Keratinocyte (primary cell): Measurements from ENCODE around the gene PRKCA. TPM values are rescaled to one million over a fixed set of nuclear protein-coding genes. Genes with fewer than 3 reads are reported as not detected.

Experiments used
- DNase-seq: peaks from one replicate; pipeline ENCODE4 v3.0.0-alpha.2; 2011; ENCODE audit warnings: low read depth, missing footprints, low spot score
- FAIRE-seq: peaks from 2 replicates; lab custom pipeline; 2011; peaks lifted over from hg19 to GRCh38; lab: Jason Lieb, UNC
- H2AFZ ChIP-seq: 2 replicates; pipeline ENCODE4 v1.6.0; 2012; ENCODE audit warnings: low read length, control low read depth, inconsistent platforms; ENCODE audit not compliant: control insufficient read depth
- H3K27ac ChIP-seq: 2 replicates; pipeline ENCODE4 v1.5.1; 2011; ENCODE audit warnings: low read length; ENCODE audit not compliant: control insufficient read depth, insufficient read depth
- H3K27me3 ChIP-seq: 3 replicates; pipeline ENCODE4 v1.6.0; 2011; ENCODE audit warnings: low read length; ENCODE audit not compliant: control insufficient read depth, insufficient read depth; ENCODE audit errors: extremely low read depth
- H3K36me3 ChIP-seq, 2 experiments: 2 replicates in 1 of 2; 3 replicates in 1 of 2; pipeline ENCODE4 v1.5.1; 2011; ENCODE audit warnings: low read length in 2 of 2, mild to moderate bottlenecking in 1 of 2; ENCODE audit not compliant: control insufficient read depth in 2 of 2, insufficient read depth in 2 of 2; ENCODE audit errors: extremely low read depth in 1 of 2
- H3K4me1 ChIP-seq: 3 replicates; pipeline ENCODE4 v1.5.1; 2011; ENCODE audit warnings: low read length; ENCODE audit not compliant: control insufficient read depth, insufficient read depth; ENCODE audit errors: extremely low read depth
- H3K4me2 ChIP-seq: 3 replicates; pipeline ENCODE4 v1.6.0; 2011; ENCODE audit warnings: low read depth, low read length; ENCODE audit not compliant: control insufficient read depth, insufficient read depth; ENCODE audit errors: extremely low read depth
- H3K4me3 ChIP-seq, 3 experiments: fragments of 200-600 bp in 1 of 3; sonication (generic) in 1 of 3; 2 replicates in 2 of 3; 3 replicates in 1 of 3; pipeline ENCODE4 v1.5.1; 2011 to 2016; ENCODE audit warnings: low read length in 3 of 3, mild to moderate bottlenecking in 3 of 3, control low read depth in 2 of 3, inconsistent platforms in 1 of 3, low read depth in 1 of 3, mixed read lengths in 1 of 3, mixed run types in 1 of 3, moderate library complexity in 1 of 3; ENCODE audit not compliant: control insufficient read depth in 2 of 3, insufficient read depth in 2 of 3; ENCODE audit errors: extremely low read depth in 1 of 3
- H3K79me2 ChIP-seq: 2 replicates; pipeline ENCODE4 v1.6.0; 2012; ENCODE audit warnings: low read length; ENCODE audit not compliant: control insufficient read depth, insufficient read depth
- H3K9ac ChIP-seq: 3 replicates; pipeline ENCODE4 v1.6.0; 2011; ENCODE audit warnings: low read length; ENCODE audit not compliant: control insufficient read depth, insufficient read depth; ENCODE audit errors: extremely low read depth
- H3K9me1 ChIP-seq: 3 replicates; pipeline ENCODE4 v1.6.0; 2011; ENCODE audit warnings: low read length; ENCODE audit not compliant: control insufficient read depth, insufficient read depth; ENCODE audit errors: extremely low read depth
- H3K9me3 ChIP-seq: 2 replicates; pipeline ENCODE4 v1.5.1; 2012; ENCODE audit warnings: low read depth, low read length; ENCODE audit not compliant: control insufficient read depth
- H4K20me1 ChIP-seq: 3 replicates; pipeline ENCODE4 v1.6.0; 2011; ENCODE audit warnings: low read length; ENCODE audit not compliant: control insufficient read depth, insufficient read depth; ENCODE audit errors: extremely low read depth
- CTCF ChIP-seq, 3 experiments: IDR thresholded peaks in 1 of 3; conservative IDR thresholded peaks in 1 of 3; optimal IDR thresholded peaks in 1 of 3; 2 replicates in 2 of 3; 3 replicates in 1 of 3; pipeline versions ENCODE3 to v1.5.1; 2011; ENCODE audit warnings: low read length in 3 of 3, mild to moderate bottlenecking in 3 of 3, moderate library complexity in 2 of 3, control low read depth in 1 of 3, inconsistent platforms in 1 of 3; ENCODE audit not compliant: insufficient read depth in 2 of 3; ENCODE audit errors: extremely low read depth in 1 of 3
- EZH2 ChIP-seq: IDR thresholded peaks from one replicate; pipeline ENCODE4 v1.6.1; 2012; ENCODE audit warnings: inconsistent platforms, mild to moderate bottlenecking, low read length, moderate library complexity
- dilution Hi-C: fragments of 300-500 bp; cut with MboI; formaldehyde crosslinking; loops from one replicate; pipeline ENCODE4 v1.7.0; 2020; ENCODE audit warnings: low sequenced_read_pairs; ENCODE audit not compliant: extremely low pct_ligation_motif_present
- polyA plus RNA-seq, 5 experiments: library from polyadenylated mRNA; depleted of rRNA in 3 of 5; stranded (reverse) in 3 of 5; stranded (forward) in 1 of 5; unstranded in 1 of 5; fragments of >200 nt; gene quantifications; 1 replicate in 1 of 5; 2 replicates in 3 of 5; 3 replicates in 1 of 5; pipeline versions ENCODE4 v1.2.1 to v1.2.3, GENCODE V29; 2011 to 2012; ENCODE audit warnings: missing spikeins in 2 of 5, low read depth in 1 of 5, low replicate concordance in 1 of 5

Gene PRKCA
- polyA plus RNA-seq, 1 donor (not counting 4 experiments of a cell fraction or from before 2014, with no cell fraction given): 3.6 TPM

GRCh38 chr17:66273586-66273848 is 28.9 kb upstream of the PRKCA start:
- H3K9ac ChIP-seq: no peak overlapping the region

GRCh38 chr17:66275651-66276050 is 26.8 kb upstream of the PRKCA start:
- no peaks in the 10 kb centered on the region for H3K36me3 ChIP-seq
- no peak overlapping the region for H3K27ac ChIP-seq

More at GRCh38 chr17:66273586-66273848, 28.9 kb upstream of the PRKCA start:
- Histone ChIP-seq H3K9me3 (no peaks in the 10 kb centered on the region), H3K36me3 (no peaks in the 10 kb centered on the region), H2AFZ (no peak overlapping the region), H3K79me2 (no peaks in the 10 kb centered on the region), H4K20me1 (no peaks in the 10 kb centered on the region), H3K4me1 (peaks cover 35% of the 10 kb centered on the region), H3K27ac (peak overlapping the region; percentile 36), H3K4me3 (no peak overlapping the region), H3K4me2 (peak overlapping the region; percentile 70), H3K27me3 (no peaks in the 10 kb centered on the region), H3K9me1 (peaks cover 2% of the 10 kb centered on the region)
- DNase-seq (no peak), FAIRE-seq (no peak)
- dilution Hi-C loops: no loop called here
- no peak for TF ChIP-seq EZH2
- TF ChIP-seq CTCF (optimal IDR thresholded peaks at IDR 0.05 in 1 of 3, IDR thresholded peaks at IDR 0.05 in 1 of 3, conservative IDR thresholded peaks at IDR 0.05 in 1 of 3; ENCODE audit: extremely low read depth in 1 of 3, insufficient read depth in 2 of 3, low read length in 3 of 3): no peak

More at GRCh38 chr17:66275651-66276050, 26.8 kb upstream of the PRKCA start:
- TF ChIP-seq EZH2 (no peak), CTCF (optimal IDR thresholded peaks at IDR 0.05 in 1 of 3, IDR thresholded peaks at IDR 0.05 in 1 of 3, conservative IDR thresholded peaks at IDR 0.05 in 1 of 3; ENCODE audit: extremely low read depth in 1 of 3, insufficient read depth in 2 of 3, low read length in 3 of 3) (no peak)
- FAIRE-seq (peak; percentile 96), DNase-seq (peak; percentile 74)
- Histone ChIP-seq H3K79me2 (no peaks in the 10 kb centered on the region), H3K27me3 (no peaks in the 10 kb centered on the region), H4K20me1 (no peaks in the 10 kb centered on the region), H3K9me3 (no peaks in the 10 kb centered on the region), H3K4me2 (peak overlapping the region; percentile 41), H3K9ac (no peak overlapping the region), H3K9me1 (peaks cover 2% of the 10 kb centered on the region), H2AFZ (no peak overlapping the region), H3K4me1 (peaks cover 32% of the 10 kb centered on the region), H3K4me3 (no peak overlapping the region)
- dilution Hi-C loops: no loop called here
